ENCODE results near the gene TAPBP. TPM values are rescaled to one million over a fixed set of nuclear protein-coding genes. Genes with fewer than 3 reads are reported as not detected.
"Not testable (repeated sequence)": the region's sequence is repeated elsewhere in the genome, so short reads cannot be mapped to it uniquely, and the experiment has no call there.

The TAPBP gene
- total and polyA plus RNA-seq, 9 of the 15 experiments (the other 6 are each of a cell fraction or from before 2014, with no cell fraction given), result 5.6 to 74.0 (median 22.3) TPM

GRCh38 chr6:33357160-33357871 lies 43.4 kb upstream of the TAPBP start:
- H3K27ac ChIP-seq (ENCODE audit: extremely low read depth, low read depth, low read length); H3K9me3 ChIP-seq (replicated peaks; ENCODE audit: control insufficient read depth, insufficient read depth, low read depth, low read length); H3K79me2 ChIP-seq (ENCODE audit: control insufficient read depth, insufficient read depth, low read length); H3K27me3 ChIP-seq (ENCODE audit: control insufficient read depth in 2 of 2, insufficient read depth in 2 of 2, low read length in 2 of 2); H3K4me3 ChIP-seq; BruUV-seq (replicated peaks); H3K9me1 ChIP-seq (ENCODE audit: control insufficient read depth, insufficient read depth, low read length); H3K4me2 ChIP-seq (ENCODE audit: insufficient read depth, low read length); intact Hi-C loops (cut with micrococcal nuclease); CTCF ChIA-PET (ENCODE audit: low intra/inter-chr PET ratio); in situ Hi-C loops (cut with MboI); FAIRE-seq; H3K36me3 ChIP-seq (ENCODE audit: control insufficient read depth, insufficient read depth, low read length); H4K20me1 ChIP-seq (replicated peaks; ENCODE audit: control insufficient read depth, insufficient read depth, low read length); TF ChIP-seq TEAD4 (CRISPR knock-in tag; IDR thresholded peaks at IDR 0.05; ENCODE audit: borderline replicate concordance): not testable (repeated sequence)
- POLR2A ChIA-PET, result interaction anchor here (0.6 kb wide), 1 partner anchor 1692 kb away, joined by 3 read pairs; the partner anchor contains the start of gene GPANK1
- DNase-seq (ENCODE audit: extremely low read depth in 1 of 4, low spot score in 3 of 4), result peak in 1 of 4 experiments; percentile 78
- Histone ChIP-seq H3K4me1 (replicated peaks in 1 of 2; ENCODE audit: control insufficient read depth in 2 of 2, insufficient read depth in 2 of 2, low read length in 2 of 2) (peaks cover 7 to 13% of the 10 kb centered on the region in 2 experiments; a peak in 4 of 5 replicates), H2AFZ (ENCODE audit: low read depth, low read length) (peak overlapping the region; percentile 56), H3K9ac (ENCODE audit: insufficient read depth in 1 of 2, low read depth in 2 of 2, low read length in 2 of 2) (0 out of 4 replicates have a peak overlapping the region, but pooled peaks of 1 of the 2 experiments have one; percentile 40)
- peak; percentile 59 for ATAC-seq
- 39% methylated on average over 11 of the region's 13 CpGs for WGBS (ENCODE audit: insufficient coverage, low coverage, missing lambda C conversion rate)
- TF ChIP-seq TEAD4 (IDR thresholded peaks at IDR 0.05; ENCODE audit: low read length), result peak; percentile 51; the same call in 1 of the 2 replicates
- TF ChIP-seq MLLT1 (IDR thresholded peaks at IDR 0.05), result peak in 1 of 2 experiments; percentile 28; a peak in 1 of 4 replicates
- peak in 1 of 2 experiments; percentile 13; a peak in 1 of 4 replicates for TF ChIP-seq FOXK2 (conservative IDR thresholded peaks at IDR 0.05 in 1 of 2, IDR thresholded peaks at IDR 0.05 in 1 of 2; ENCODE audit: low read depth in 2 of 2)
- 0 out of 2 replicates have a peak, but pooled peaks have one; percentile 19 for TF ChIP-seq KLF13 (tag; IDR thresholded peaks at IDR 0.05; ENCODE audit: borderline replicate concordance, low read depth)
- peak; percentile 57 for TF ChIP-seq ZNF384 (IDR thresholded peaks at IDR 0.05; ENCODE audit: low read depth, low read length)
- peak; percentile 22 for TF ChIP-seq HDAC3 (IDR thresholded peaks at IDR 0.05; ENCODE audit: borderline replicate concordance, partially characterized antibody)
- peak; percentile 76 for TF ChIP-seq NCOR1 (IDR thresholded peaks at IDR 0.05)
- TF ChIP-seq TCF3 (CRISPR knock-in tag; IDR thresholded peaks at IDR 0.05), result peak; percentile 80
- peak; percentile 55 for TF ChIP-seq DPF2 (IDR thresholded peaks at IDR 0.05)
- TF ChIP-seq KDM1A (IDR thresholded peaks at IDR 0.05), result peak in 1 of 2 experiments; percentile 64; a peak in 1 of 4 replicates
- peak; percentile 50 to 80; a peak in 3 of 4 replicates for TF ChIP-seq MNT (conservative IDR thresholded peaks at IDR 0.05)
- peak; percentile 63 for TF ChIP-seq NFIC (IDR thresholded peaks at IDR 0.05)
- peak; percentile 75 for TF ChIP-seq ARID1B (IDR thresholded peaks at IDR 0.05)
- TF ChIP-seq SOX6 (IDR thresholded peaks at IDR 0.05), result peak; percentile 52; the same call in 1 of the 2 replicates
- TF ChIP-seq NR2C1 (IDR thresholded peaks at IDR 0.05), result 0 out of 2 replicates have a peak, but pooled peaks have one; percentile 19
- peak; percentile 55; the same call in 1 of the 2 replicates for TF ChIP-seq NR2C1 (tag; IDR thresholded peaks at IDR 0.05)
- TF ChIP-seq TFAP4 (CRISPR knock-in tag; IDR thresholded peaks at IDR 0.05; ENCODE audit: borderline replicate concordance), result peak; percentile 8; the same call in 1 of the 2 replicates

All from K562 (cell line).